Measurements from ENCODE around the gene PFN1. TPM values are rescaled to one million over a fixed set of nuclear protein-coding genes. Genes with fewer than 3 reads are reported as not detected.

Gene PFN1
- total and polyA plus RNA-seq, 2 experiments from 2014 or later: 886 to 2,247 TPM

GRCh38 chr17:4972752-4973151 is 24.4 kb upstream of the PFN1 start:
- Histone ChIP-seq H3K9ac (no peak overlapping the region), H3K4me1 (ENCODE audit: insufficient read depth) (peaks cover 20% of the 10 kb centered on the region), H3K36me3 (ENCODE audit: low read depth) (peaks cover 14% of the 10 kb centered on the region), H3K4me3 (no peak overlapping the region), H3K79me2 (ENCODE audit: insufficient read depth) (no peaks in the 10 kb centered on the region), H3K4me2 (ENCODE audit: unreplicated experiment) (no peak overlapping the region), H3K9me2 (ENCODE audit: insufficient read depth) (no peaks in the 10 kb centered on the region), H2AFZ (no peak overlapping the region), H3K9me3 (ENCODE audit: low read depth) (no peaks in the 10 kb centered on the region), H3K27ac (no peak overlapping the region), H4K20me1 (ENCODE audit: insufficient read depth) (no peaks in the 10 kb centered on the region), H3K27me3 (replicated peaks; ENCODE audit: insufficient read depth) (no peaks in the 10 kb centered on the region), H3F3A (ENCODE audit: insufficient read depth) (peaks cover 33% of the 10 kb centered on the region)
- in situ Hi-C loops (cut with MboI): no loop called here
- TF ChIP-seq EZH2phosphoT487 (IDR thresholded peaks at IDR 0.05; ENCODE audit: insufficient read depth, low read depth) (no peak), EZH2 (IDR thresholded peaks at IDR 0.05; ENCODE audit: insufficient read depth, poor library complexity, severe bottlenecking) (no peak)
- no peak for DNase-seq
- 82 to 86% methylated on average over 12 of the region's 12 CpGs for WGBS, 2 experiments (ENCODE audit: low coverage in 1 of 2, low lambda C conversion rate in 2 of 2, missing lambda C conversion rate in 2 of 2)

GRCh38 chr17:4972322-4972721 is 24.0 kb upstream of the PFN1 start:
- H3K9me3 ChIP-seq (ENCODE audit: low read depth): no peaks in the 10 kb centered on the region
- no peak overlapping the region for H3K27ac ChIP-seq
- no peaks in the 10 kb centered on the region for H3K79me2 ChIP-seq (ENCODE audit: insufficient read depth)
- no peak overlapping the region for H3K4me3 ChIP-seq
- peaks cover 20% of the 10 kb centered on the region for H3K4me1 ChIP-seq (ENCODE audit: insufficient read depth)
- H3K9ac ChIP-seq: no peak overlapping the region
- no peaks in the 10 kb centered on the region for H3K9me2 ChIP-seq (ENCODE audit: insufficient read depth)
- H3K36me3 ChIP-seq (ENCODE audit: low read depth): peaks cover 10% of the 10 kb centered on the region
- no peaks in the 10 kb centered on the region for H4K20me1 ChIP-seq (ENCODE audit: insufficient read depth)
- no peaks in the 10 kb centered on the region for H3K27me3 ChIP-seq (replicated peaks; ENCODE audit: insufficient read depth)
- DNase-seq: no peak
- no peak for TF ChIP-seq EZH2 (IDR thresholded peaks at IDR 0.05; ENCODE audit: insufficient read depth, poor library complexity, severe bottlenecking)
- no peak for TF ChIP-seq EZH2phosphoT487 (IDR thresholded peaks at IDR 0.05; ENCODE audit: insufficient read depth, low read depth)
- no peak overlapping the region for H2AFZ ChIP-seq
- WGBS, 2 experiments (ENCODE audit: low coverage in 1 of 2, low lambda C conversion rate in 2 of 2, missing lambda C conversion rate in 2 of 2): 94 to 95% methylated on average over 12 of the region's 12 CpGs
- in situ Hi-C loops (cut with MboI): no loop called here
- peaks cover 33% of the 10 kb centered on the region for H3F3A ChIP-seq (ENCODE audit: insufficient read depth)
- H3K4me2 ChIP-seq (ENCODE audit: unreplicated experiment): no peak overlapping the region

GRCh38 chr17:4971826-4972225 is 23.5 kb upstream of the PFN1 start:
- H3K27me3 ChIP-seq (replicated peaks; ENCODE audit: insufficient read depth): no peaks in the 10 kb centered on the region
- in situ Hi-C loops (cut with MboI): no loop called here
- no peak overlapping the region for H2AFZ ChIP-seq
- peaks cover 7% of the 10 kb centered on the region for H3K36me3 ChIP-seq (ENCODE audit: low read depth)
- no peak overlapping the region for H3K4me2 ChIP-seq (ENCODE audit: unreplicated experiment)
- H3K27ac ChIP-seq: no peak overlapping the region
- peaks cover 20% of the 10 kb centered on the region for H3K4me1 ChIP-seq (ENCODE audit: insufficient read depth)
- 83 to 85% methylated on average over 6 of the region's 6 CpGs for WGBS, 2 experiments (ENCODE audit: low coverage in 1 of 2, low lambda C conversion rate in 2 of 2, missing lambda C conversion rate in 2 of 2)
- H3F3A ChIP-seq (ENCODE audit: insufficient read depth): peaks cover 34% of the 10 kb centered on the region
- no peaks in the 10 kb centered on the region for H3K79me2 ChIP-seq (ENCODE audit: insufficient read depth)
- no peak overlapping the region for H3K4me3 ChIP-seq
- DNase-seq: no peak
- H4K20me1 ChIP-seq (ENCODE audit: insufficient read depth): no peaks in the 10 kb centered on the region
- H3K9ac ChIP-seq: no peak overlapping the region
- TF ChIP-seq EZH2 (IDR thresholded peaks at IDR 0.05; ENCODE audit: insufficient read depth, poor library complexity, severe bottlenecking) (no peak), EZH2phosphoT487 (IDR thresholded peaks at IDR 0.05; ENCODE audit: insufficient read depth, low read depth) (no peak)
- H3K9me2 ChIP-seq (ENCODE audit: insufficient read depth): no peaks in the 10 kb centered on the region
- H3K9me3 ChIP-seq (ENCODE audit: low read depth): no peaks in the 10 kb centered on the region

DNA sequence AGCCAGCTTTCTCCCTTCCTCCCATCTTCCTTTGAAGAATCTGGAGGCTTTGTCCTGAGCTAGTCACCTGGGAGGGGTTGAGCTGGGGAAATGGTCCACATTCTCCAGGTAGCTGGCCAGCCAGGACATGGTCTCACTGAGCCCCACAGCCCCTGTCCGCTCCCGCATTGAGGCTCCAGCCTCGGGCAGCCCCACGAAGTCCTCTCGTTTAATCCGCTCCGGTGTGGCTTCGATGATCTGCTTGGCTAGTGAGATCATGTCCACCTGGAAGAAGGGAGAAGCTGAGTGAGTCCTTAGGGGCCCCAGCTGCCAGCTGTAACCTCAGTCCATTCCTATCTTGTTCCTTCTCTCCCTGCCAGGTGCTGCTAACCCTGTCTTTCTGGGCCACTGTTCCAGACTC is 21.9 kb upstream of the PFN1 start:
- Histone ChIP-seq H3K27ac (peak overlapping the region; percentile 96), H3K36me3 (ENCODE audit: low read depth) (no peaks in the 10 kb centered on the region; the same call in 1 of the 2 replicates), H4K20me1 (ENCODE audit: insufficient read depth) (no peaks in the 10 kb centered on the region), H2AFZ (no peak overlapping the region), H3K79me2 (ENCODE audit: insufficient read depth) (peaks cover 9% of the 10 kb centered on the region), H3K27me3 (replicated peaks; ENCODE audit: insufficient read depth) (no peaks in the 10 kb centered on the region), H3K4me2 (ENCODE audit: unreplicated experiment) (no peak overlapping the region), H3K4me1 (ENCODE audit: insufficient read depth) (peaks cover 24% of the 10 kb centered on the region), H3K9ac (peak overlapping the region; percentile 91), H3F3A (ENCODE audit: insufficient read depth) (peaks cover 45% of the 10 kb centered on the region), H3K9me3 (ENCODE audit: low read depth) (no peaks in the 10 kb centered on the region), H3K4me3 (no peak overlapping the region), H3K9me2 (ENCODE audit: insufficient read depth) (no peaks in the 10 kb centered on the region)
- DNase-seq: no peak
- TF ChIP-seq EZH2phosphoT487 (IDR thresholded peaks at IDR 0.05; ENCODE audit: insufficient read depth, low read depth): no peak
- TF ChIP-seq EZH2 (IDR thresholded peaks at IDR 0.05; ENCODE audit: insufficient read depth, poor library complexity, severe bottlenecking): no peak
- 93 to 95% methylated on average over 8 of the region's 8 CpGs for WGBS, 2 experiments (ENCODE audit: low coverage in 1 of 2, low lambda C conversion rate in 2 of 2, missing lambda C conversion rate in 2 of 2)
- in situ Hi-C loops (cut with MboI): no loop called here
